ENCODE data around the gene OR52M1.

- TF ChIP-seq CTCF (IDR thresholded peaks at IDR 0.05; ENCODE audit: low read depth, low read length, poor library complexity, severe bottlenecking): no peak
- TF ChIP-seq EZH2phosphoT487 (IDR thresholded peaks at IDR 0.05; ENCODE audit: borderline replicate concordance, low read length): no peak
Measured at GRCh38 chr11:4576880-4577279, 31.9 kb downstream of the OR52M1 start.
